ENCODE results near the gene UBXN11.

DNA sequence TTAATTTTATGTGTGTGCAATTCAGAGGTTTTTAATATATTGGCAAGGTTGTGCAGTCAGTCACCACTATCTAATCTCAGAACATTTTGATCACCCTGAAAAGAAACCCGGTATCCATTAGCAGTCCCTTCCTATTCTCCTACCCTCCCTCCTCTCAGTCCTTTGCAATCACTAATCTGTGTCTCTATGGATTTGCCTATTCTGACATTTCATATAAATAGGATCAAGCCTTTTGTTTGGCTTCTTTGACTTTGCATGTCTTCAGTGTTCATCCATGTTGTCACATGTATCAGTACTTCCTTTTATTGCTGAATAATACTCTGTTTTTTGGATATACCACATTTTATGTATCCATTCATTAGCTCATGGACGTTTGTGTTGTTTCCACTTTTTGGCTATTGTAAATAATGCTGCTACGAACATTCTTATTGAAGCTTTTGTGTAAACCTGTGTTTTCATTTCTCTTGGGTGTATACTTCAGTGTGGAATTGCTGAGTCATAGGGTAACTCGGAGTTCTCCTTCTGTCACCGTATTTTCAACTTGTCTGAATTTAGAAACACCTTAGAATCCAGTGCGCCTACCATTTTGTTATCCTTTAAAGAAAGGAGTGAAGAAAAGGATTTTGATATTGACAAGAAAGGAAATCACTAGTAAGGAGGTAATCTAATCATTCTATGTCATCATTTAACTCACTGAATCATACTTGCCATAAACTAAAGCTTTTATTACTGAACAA is 69.0 kb downstream of the UBXN11 start:
- TF ChIP-seq, protein P1, sequence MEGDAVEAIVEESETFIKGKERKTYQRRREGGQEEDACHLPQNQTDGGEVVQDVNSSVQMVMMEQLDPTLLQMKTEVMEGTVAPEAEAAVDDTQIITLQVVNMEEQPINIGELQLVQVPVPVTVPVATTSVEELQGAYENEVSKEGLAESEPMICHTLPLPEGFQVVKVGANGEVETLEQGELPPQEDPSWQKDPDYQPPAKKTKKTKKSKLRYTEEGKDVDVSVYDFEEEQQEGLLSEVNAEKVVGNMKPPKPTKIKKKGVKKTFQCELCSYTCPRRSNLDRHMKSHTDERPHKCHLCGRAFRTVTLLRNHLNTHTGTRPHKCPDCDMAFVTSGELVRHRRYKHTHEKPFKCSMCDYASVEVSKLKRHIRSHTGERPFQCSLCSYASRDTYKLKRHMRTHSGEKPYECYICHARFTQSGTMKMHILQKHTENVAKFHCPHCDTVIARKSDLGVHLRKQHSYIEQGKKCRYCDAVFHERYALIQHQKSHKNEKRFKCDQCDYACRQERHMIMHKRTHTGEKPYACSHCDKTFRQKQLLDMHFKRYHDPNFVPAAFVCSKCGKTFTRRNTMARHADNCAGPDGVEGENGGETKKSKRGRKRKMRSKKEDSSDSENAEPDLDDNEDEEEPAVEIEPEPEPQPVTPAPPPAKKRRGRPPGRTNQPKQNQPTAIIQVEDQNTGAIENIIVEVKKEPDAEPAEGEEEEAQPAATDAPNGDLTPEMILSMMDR (IDR thresholded peaks at IDR 0.05), result no peak
- TF ChIP-seq POLR2A (IDR thresholded peaks at IDR 0.05; ENCODE audit: low read depth), result no peak
- no peak for TF ChIP-seq POLR2AphosphoS5 (IDR thresholded peaks at IDR 0.05)

Measured in esophagus muscularis mucosa (tissue), 3 donors.